Superior temporal gyrus (tissue), 1 donor: ENCODE measurements around the gene ADCK2.
"Not testable (repeated sequence)": the region's sequence is repeated elsewhere in the genome, so short reads cannot be mapped to it uniquely, and the experiment has no call there.

Experiments used
- DNase-seq: peaks from one replicate; pipeline ENCODE4 v3.0.0-alpha.2; 2016; ENCODE audit errors: extremely low spot score

ADCK2 gene

GRCh38 chr7:140673063-140673773, 473 bp downstream of the ADCK2 start:
- no peak for DNase-seq

GRCh38 chr7:140673774-140674155, 1.0 kb downstream of the ADCK2 start:
- peak; percentile 22 for DNase-seq

DNA sequence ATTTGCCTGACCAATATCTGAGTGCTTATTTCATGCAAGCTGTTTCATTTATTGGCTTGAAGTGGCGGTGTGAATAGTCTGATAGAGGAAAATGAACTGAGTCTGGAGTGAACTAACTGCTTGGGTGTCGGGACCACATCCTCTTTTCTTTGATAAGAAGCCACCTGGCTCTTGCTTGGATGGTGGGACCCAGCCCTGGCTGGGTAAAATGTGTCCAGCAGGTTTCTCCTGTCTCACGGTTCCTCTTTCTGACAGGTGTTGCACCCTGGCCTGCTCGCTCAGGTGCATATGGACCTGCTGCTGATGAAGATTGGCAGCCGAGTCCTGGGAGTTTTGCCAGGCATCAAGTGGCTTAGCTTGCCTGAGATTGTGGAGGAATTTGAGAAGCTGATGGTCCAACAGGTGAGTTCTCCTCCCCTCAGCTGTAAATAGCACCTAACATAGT, 1.6 kb downstream of the ADCK2 start:
- DNase-seq: peak; percentile 31

GRCh38 chr7:140674899-140675701, 2.4 kb downstream of the ADCK2 start:
- DNase-seq: peak; percentile 85

DNA sequence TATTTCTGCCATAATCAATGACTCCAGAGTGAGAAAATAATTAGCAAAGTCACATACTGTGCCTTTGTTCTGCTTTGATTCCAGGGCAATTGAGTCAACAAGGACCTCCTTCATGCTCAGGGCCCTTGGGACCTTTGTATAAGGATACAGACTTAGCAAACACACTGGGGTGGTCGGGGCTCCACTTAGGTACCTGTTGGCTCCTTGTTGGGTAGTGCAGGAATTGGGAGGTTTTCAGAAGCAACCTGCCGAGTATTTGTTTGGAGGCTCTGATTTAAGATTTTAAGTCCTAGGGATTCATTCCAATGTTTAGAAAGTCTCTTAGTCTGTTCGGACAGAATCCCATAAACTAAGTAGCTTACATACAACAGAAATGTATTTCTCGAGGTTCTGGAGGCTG, 3.0 kb downstream of the ADCK2 start:
- peak; percentile 22 for DNase-seq

DNA sequence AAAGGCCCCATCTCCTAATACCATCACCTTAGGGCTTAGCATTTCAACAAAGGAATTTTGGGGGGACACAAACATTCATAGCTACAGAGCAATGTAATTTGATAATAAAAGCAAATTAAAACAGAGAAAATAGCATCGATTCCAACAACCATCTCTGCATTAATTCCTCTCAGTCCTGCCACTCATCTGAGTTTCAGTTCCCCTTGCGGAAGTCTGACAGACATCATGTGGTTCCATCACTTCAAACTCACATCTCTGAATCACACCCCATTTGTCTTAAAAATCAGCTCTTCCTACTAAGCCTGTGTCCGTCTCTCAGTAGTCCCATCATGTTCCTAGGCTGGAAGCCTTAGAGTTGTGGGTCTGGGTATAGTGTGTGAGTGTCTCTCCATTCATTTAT, 3.6 kb downstream of the ADCK2 start:
- DNase-seq: peak; percentile 29

- not testable (repeated sequence) for DNase-seq
These were observed 4.2 kb downstream of the ADCK2 start for GRCh38 chr7:140676956-140677355.

DNA sequence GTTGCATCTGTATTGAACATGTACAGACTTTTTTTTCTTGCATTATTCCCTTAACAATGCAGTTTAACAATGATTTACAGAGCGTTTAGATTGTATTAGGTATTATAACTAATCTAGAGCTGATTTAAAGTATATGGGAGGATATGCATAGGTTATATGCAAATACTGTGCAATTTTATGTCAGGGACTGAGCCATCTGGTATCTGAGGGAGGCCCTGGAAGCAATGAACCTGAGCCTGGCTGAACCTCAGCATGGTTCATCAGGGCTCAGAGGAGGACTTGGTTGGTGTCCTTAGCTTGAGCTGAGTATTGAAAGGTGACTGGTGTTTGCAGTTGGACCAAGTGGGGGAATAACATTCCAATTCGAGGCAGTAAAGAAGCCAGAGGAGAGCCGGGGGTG, 4.8 kb downstream of the ADCK2 start:
- no peak for DNase-seq

DNA sequence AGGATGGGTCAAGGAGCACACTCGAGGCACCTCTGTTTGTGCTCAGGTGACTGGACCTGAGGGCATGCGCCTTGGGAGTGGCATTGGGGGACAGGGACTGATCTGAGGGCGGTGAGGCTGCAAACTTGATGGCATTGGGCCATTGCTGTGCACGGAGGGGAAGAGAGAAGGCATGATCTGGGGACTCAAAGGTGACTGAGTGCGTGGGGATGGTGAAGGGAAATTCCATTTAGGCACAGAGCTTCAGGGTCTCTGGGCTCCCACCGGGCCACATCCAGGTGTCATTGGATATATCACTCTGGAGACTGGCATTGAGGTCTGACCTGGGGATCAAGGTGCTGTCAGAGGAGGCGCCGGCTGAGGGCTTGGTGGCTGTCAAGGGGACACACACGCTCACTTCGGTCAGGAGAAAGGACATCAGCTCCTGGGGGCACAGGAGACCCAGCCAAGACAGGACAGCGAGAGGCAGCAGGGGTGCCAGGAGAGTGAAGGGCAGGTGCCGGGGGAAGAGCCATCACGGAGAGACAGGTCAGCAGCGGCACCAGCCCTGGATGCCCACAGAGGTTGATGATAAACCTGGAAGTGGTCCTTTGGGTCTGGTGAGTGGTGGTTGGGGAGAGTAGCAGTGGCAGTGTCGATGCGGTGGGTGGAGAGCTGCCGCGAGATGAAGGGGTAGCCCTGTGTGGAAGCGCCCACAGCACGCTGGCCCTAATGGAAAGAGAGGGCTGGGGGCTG, 5.5 kb downstream of the ADCK2 start:
- no peak for DNase-seq

GRCh38 chr7:140678816-140679130, 6.0 kb downstream of the ADCK2 start:
- DNase-seq: no peak

DNA sequence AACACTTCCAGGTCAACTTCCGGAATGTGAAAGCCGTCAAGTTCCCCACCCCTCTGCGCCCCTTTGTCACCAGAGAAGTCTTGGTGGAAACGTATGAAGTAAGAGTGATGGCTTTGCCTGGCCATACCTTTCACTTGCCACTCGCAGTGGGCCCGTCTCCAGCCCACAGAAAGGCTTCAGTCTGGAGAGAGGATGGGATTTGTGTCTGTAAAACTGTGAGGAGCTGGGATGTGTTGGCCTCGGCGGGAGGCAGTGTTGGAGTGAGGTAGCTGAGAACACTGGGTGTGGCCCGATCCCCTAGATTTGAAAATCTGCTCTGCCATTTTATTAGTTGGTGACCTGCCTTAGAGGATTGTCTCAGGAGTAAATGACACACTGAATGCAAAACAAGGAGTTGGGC, 6.4 kb downstream of the ADCK2 start:
- DNase-seq: no peak

- no peak for DNase-seq
These were observed 8.1 kb downstream of the ADCK2 start for GRCh38 chr7:140680886-140681285.

- DNase-seq: no peak
These were observed 9.0 kb downstream of the ADCK2 start for GRCh38 chr7:140681766-140682165.

GRCh38 chr7:140683657-140684056, 10.9 kb downstream of the ADCK2 start:
- peak; percentile 59 for DNase-seq

DNA sequence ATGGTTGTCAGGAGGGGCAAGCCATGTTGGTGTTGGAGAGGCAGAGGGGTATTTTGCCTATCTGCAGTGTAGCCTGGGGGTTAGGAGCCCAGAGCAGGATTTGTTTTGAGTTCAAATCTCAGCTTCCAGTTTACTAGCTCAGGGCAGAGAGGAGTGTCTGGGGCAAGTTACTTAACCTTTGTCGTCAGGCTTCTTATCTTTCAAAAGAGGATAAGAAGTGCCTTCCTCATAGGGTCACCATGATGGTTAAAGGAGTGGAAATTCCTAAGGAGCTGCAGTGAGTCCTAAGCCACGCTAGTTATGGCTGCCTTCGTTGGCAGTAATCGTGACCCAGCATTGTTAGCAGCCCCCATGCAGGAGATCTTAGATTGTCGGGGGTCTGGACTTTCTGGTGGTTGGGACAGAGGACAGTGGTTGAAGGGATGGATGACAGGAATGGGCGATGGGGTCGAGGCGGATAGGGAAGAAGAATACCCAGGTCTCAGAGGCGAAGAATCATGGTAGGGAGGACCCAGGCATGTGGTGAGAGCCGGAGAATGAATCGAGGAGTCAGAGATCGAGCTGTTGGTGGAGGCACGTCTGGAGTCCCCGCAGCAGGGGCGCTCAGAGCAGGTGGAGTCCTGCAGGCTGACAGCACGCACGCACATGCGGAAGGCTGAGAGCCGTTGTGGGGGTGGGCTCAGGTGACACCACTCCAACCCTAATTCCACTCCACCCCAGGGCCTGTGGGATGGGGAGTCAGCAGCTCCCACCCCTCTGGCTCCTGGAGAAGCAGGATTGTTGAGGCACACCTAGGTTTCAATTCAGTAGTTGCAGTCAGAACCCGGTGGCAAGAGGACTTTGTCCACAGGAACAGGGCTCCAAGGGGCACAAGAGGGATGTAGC, 11.6 kb downstream of the ADCK2 start:
- DNase-seq: no peak

DNA sequence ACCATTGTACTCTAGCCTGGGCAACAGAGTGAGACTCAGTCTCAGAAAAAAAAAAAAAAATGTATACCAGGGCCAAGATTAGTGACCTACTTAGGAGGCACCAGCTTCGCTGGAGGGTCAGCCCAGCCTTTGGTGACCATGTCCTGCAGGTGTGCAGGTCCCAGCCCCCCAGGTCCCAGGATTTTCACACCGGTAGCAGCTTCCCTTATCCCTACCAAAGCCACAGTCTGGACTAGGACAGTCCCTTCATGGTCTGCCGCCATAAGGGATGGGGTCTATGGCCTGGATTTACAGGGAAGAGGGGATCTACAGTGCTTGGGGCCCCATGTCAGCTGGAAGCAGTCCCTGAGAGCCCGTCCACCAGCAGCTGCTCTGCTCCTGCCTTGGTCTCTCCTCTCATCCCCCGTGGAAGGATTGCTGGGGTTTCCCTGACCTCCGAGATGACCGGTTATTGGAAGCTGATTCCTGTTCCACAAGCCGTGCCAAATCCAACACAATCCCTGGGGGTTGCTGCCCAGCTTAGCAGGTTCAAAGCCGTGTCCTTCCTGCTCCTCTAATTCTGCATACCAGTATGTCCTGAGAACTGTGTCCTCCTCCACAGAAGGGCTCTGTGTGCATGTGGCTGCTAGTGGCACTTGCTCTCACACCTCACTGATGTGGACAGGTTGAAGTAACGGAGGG, 12.8 kb downstream of the ADCK2 start:
- DNase-seq: no peak

GRCh38 chr7:140686921-140687320, 14.2 kb downstream of the ADCK2 start:
- DNase-seq: no peak

DNA sequence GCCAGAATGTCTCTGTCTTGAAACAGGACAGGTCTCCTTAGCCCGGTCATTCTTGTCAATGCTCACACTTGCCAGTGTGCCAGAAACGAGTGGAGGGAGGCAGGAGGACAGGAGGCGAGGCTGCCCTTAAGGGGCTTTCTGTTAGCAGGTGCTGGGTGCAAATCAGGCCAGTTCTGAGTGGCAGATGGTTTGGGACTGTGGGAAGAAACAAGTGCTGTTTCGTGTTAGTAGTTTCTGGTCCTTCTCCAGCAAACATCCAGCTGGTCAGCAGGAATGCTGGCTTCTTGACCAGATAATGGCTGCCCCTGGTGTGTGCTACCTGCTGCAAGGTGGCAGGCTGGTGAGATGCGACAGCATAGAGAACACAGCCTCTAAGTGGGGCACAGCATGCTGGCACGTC, 15.6 kb downstream of the ADCK2 start:
- no peak for DNase-seq

GRCh38 chr7:140689199-140690152, 16.7 kb downstream of the ADCK2 start:
- no peak for DNase-seq
